Breast epithelium (tissue), 3 donors: ENCODE data around the gene UBN2.
A peak's percentile ranks its signal among the peaks of the same experiment; 100 is the strongest.

Experiments
- CTCF ChIP-seq, 3 donors: fragments of 450-650 bp; IDR thresholded peaks; one replicate each; pipeline ENCODE4 v1.5.1; 2016 to 2017; ENCODE audit warnings: antibody characterized with exemption in 3 of 3, mild to moderate bottlenecking in 3 of 3, moderate library complexity in 3 of 3
- POLR2A ChIP-seq: fragments of 450-650 bp; IDR thresholded peaks from one replicate; pipeline ENCODE4 v1.6.1; 2016; ENCODE audit warnings: antibody characterized with exemption, mild to moderate bottlenecking, moderate library complexity
- POLR2AphosphoS5 ChIP-seq, 3 donors: sonication (generic); formaldehyde crosslinking; IDR thresholded peaks; one replicate each; pipeline ENCODE4 v1.6.1; 2017; ENCODE audit warnings: antibody characterized with exemption in 3 of 3

DNA sequence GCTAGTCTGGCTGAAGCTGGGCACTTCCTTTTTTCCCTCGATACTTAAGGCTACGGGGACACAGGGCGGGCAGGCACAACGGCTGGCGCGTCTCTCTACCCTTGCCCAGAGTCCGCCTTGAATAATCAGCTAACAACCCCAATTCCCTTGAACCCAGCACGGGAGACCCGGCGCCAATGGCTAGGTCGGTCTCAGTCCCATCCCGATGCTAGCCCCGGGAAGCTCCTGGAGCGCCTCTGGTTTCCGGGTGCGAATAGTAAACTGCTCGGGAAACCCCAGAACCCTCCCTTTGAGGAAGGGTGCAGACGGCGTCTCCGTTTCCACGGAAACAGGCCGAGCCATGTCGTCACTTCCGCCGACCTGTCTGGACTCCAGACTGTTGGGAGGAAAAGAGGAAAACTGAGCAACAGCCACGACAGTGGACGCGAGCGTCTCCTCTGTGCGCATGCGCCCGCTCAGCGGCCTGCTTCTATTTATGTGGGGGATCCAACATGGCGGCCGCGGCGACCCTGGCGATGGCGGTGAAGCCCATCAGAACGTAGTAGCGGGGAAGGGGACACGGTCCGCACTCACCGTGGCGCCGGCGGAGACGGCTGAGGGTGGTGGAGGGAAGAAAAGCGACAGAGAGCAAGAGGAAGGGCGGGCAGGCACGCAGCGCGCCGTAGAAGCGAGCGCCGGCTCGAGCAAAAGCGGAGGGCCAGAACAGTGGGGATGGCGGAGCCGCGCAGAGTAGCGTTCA, at the start of gene UBN2:
- no peak for TF ChIP-seq CTCF (IDR thresholded peaks at IDR 0.05)
- peak; percentile 24 to 73 (median 51) for TF ChIP-seq POLR2AphosphoS5 (IDR thresholded peaks at IDR 0.05)
- TF ChIP-seq POLR2A, result peak; percentile 46
